HTR-8/SVneo (cell line): ENCODE data around the gene PDGFC.

ENCODE experiments used
- DNase-seq: peaks from one replicate; pipeline ENCODE4 v3.0.0; 2011; ENCODE audit warnings: low spot score, mixed read lengths; ENCODE audit not compliant: insufficient read length
- FAIRE-seq: peaks from 2 replicates; lab custom pipeline; 2011; peaks lifted over from hg19 to GRCh38; lab: Jason Lieb, UNC

Gene PDGFC

GRCh38 chr4:156865451-156865850 lies 106.1 kb downstream of the PDGFC start:
- DNase-seq (no peak), FAIRE-seq (no peak)

- DNase-seq, result no peak
- FAIRE-seq, result no peak
These were observed 113.5 kb downstream of the PDGFC start for GRCh38 chr4:156858071-156858470.

- no peak for DNase-seq
- no peak for FAIRE-seq
These were observed 132.8 kb downstream of the PDGFC start for GRCh38 chr4:156838761-156839160.

GRCh38 chr4:156837625-156838345 lies 133.8 kb downstream of the PDGFC start:
- DNase-seq (no peak), FAIRE-seq (no peak)

GRCh38 chr4:156832886-156833285 lies 138.7 kb downstream of the PDGFC start:
- DNase-seq (no peak), FAIRE-seq (no peak)

GRCh38 chr4:156830351-156830750 lies 141.2 kb downstream of the PDGFC start:
- DNase-seq (no peak), FAIRE-seq (no peak)

- DNase-seq, result no peak
These were observed 142.3 kb downstream of the PDGFC start for GRCh38 chr4:156829201-156829873.

GRCh38 chr4:156827519-156827918 lies 144.1 kb downstream of the PDGFC start:
- DNase-seq, result no peak
- FAIRE-seq, result no peak

More at GRCh38 chr4:156829201-156829873, 142.3 kb downstream of the PDGFC start:
- no peak for FAIRE-seq

GRCh38 chr4:156825074-156825473 lies 146.5 kb downstream of the PDGFC start:
- DNase-seq (no peak), FAIRE-seq (no peak)

GRCh38 chr4:156824451-156825060 lies 147.0 kb downstream of the PDGFC start:
- no peak for DNase-seq
- no peak for FAIRE-seq

- FAIRE-seq (no peak), DNase-seq (no peak)
These were observed 150.7 kb downstream of the PDGFC start for GRCh38 chr4:156820931-156821330.

GRCh38 chr4:156816360-156816755 lies 155.2 kb downstream of the PDGFC start:
- DNase-seq, result no peak
- no peak for FAIRE-seq

GRCh38 chr4:156815717-156816359 lies 155.8 kb downstream of the PDGFC start:
- no peak for DNase-seq

GRCh38 chr4:156811963-156812362 lies 159.6 kb downstream of the PDGFC start:
- no peak for FAIRE-seq
- DNase-seq, result no peak

More at GRCh38 chr4:156815717-156816359, 155.8 kb downstream of the PDGFC start:
- no peak for FAIRE-seq

- no peak for DNase-seq
- FAIRE-seq, result no peak
These were observed 160.3 kb downstream of the PDGFC start for GRCh38 chr4:156811286-156811685.

GRCh38 chr4:156805696-156806095 lies 165.9 kb downstream of the PDGFC start:
- FAIRE-seq (no peak), DNase-seq (no peak)

- FAIRE-seq, result no peak
- no peak for DNase-seq
These were observed 168.5 kb downstream of the PDGFC start for GRCh38 chr4:156803056-156803455.

- DNase-seq (no peak), FAIRE-seq (no peak)
These were observed 171.1 kb downstream of the PDGFC start for GRCh38 chr4:156800463-156800862.

GRCh38 chr4:156799121-156799589 lies 172.4 kb downstream of the PDGFC start:
- DNase-seq (no peak), FAIRE-seq (no peak)

- DNase-seq (no peak), FAIRE-seq (no peak)
These were observed 173.2 kb downstream of the PDGFC start for GRCh38 chr4:156798438-156798837.

- no peak for DNase-seq
- FAIRE-seq, result no peak
These were observed 174.4 kb downstream of the PDGFC start for GRCh38 chr4:156797206-156797605.
